SIG-M5 (cell line): ENCODE results near the gene ZNF684.
"Not testable (repeated sequence)": the region's sequence is repeated elsewhere in the genome, so short reads cannot be mapped to it uniquely, and the experiment has no call there.

ENCODE experiments used
- DNase-seq: peaks from one replicate; lab custom pipeline; 2025; lab: John Stamatoyannopoulos, UW

ZNF684 gene

GRCh38 chr1:40531381-40532061, at the start of gene ZNF684:
ZNF684 (plus strand) TSS chr1:40531637; CDS start chr1:40533167, 1,530 bp downstream.
- DNase-seq, result peak; percentile 80

GRCh38 chr1:40495315-40495903, 36.0 kb upstream of the ZNF684 start:
- DNase-seq, result no peak

GRCh38 chr1:40502651-40503050, 28.8 kb upstream of the ZNF684 start:
- not testable (repeated sequence) for DNase-seq

- no peak for DNase-seq
These were observed 23.5 kb upstream of the ZNF684 start for GRCh38 chr1:40507973-40508372.

- DNase-seq, result no peak
These were observed 22.8 kb upstream of the ZNF684 start, which contains the start of gene EXO5 for GRCh38 chr1:40508375-40509341. EXO5 (plus strand) TSS chr1:40508767; CDS start chr1:40514545, 5,778 bp downstream.

DNA sequence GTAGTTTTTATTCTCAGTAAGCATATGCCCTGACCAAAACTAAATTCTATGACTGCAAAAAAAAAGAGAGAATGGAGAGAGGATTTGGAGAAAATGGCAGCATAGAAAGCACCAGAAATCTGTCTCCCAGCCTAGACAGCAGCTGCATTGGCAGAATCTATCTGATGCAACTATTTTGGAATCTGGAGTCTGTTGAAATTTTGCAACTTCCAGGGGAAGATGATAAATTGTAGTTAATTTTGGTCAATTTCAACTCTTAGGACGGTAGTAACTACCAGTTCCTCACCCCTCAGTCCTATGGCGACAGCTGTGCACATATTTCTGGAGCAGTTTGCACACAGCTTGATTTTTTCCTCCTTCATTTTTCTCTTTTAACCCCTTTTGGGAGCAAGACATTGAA, 11.9 kb upstream of the ZNF684 start:
- no peak for DNase-seq

GRCh38 chr1:40530735-40531380, 579 bp upstream of the ZNF684 start:
- DNase-seq, result no peak

DNA sequence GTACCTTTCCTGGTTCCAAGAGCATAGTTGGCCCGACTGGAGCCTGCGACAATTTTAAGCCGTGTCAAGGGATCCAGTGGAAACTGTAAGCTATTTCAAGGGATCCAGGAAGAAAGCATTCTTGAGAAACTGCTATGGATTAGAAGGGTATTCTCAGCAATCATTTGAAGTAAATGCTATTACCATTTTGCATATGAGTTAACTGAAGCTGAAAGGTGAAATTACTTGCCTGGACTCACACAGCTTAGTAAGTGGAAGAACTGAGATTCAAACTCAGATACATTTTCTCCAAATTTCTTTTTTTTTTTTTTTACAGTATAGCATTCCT, 589 bp downstream of the ZNF684 start:
- DNase-seq, result no peak

- DNase-seq, result peak; percentile 3
These were observed 1.5 kb downstream of the ZNF684 start for GRCh38 chr1:40532844-40533424.

DNA sequence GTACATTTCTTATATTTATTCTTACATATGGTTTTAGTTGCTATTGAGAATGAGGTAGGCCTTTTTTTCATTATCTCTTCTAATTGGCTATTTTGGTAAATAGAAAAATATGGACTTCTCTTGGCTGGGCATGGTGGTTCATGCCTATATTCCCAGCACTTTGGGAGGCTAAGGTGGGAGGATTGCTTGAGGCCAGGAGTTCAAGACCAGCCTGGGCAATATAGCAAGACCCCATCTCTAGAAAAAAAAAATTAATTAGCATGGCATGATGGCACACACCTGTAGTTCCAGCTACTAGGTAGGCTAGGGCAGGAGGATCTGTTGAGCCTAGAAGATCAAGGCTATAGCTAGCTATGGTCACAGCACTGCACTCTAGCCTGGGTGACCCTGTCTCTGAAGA, 3.2 kb downstream of the ZNF684 start:
- no peak for DNase-seq

DNA sequence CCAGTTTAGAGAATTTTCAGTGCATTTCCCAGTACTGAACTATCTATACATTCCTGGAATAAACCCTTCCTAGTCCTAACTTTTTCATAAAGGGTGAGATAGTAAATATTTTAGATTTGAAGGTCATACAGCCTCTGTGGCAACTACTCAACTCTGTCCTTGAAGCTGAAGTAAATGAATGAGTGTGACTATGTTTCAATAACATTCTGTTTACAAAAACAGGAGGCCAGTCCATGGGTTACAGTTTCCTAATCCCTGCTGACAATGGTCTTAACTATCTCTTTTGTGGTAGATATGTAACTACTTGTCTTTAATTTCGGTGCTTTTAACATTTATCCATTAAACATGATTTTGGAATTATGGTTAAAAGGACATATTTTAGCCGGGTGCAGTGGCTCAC, 4.3 kb downstream of the ZNF684 start:
- DNase-seq, result no peak

DNA sequence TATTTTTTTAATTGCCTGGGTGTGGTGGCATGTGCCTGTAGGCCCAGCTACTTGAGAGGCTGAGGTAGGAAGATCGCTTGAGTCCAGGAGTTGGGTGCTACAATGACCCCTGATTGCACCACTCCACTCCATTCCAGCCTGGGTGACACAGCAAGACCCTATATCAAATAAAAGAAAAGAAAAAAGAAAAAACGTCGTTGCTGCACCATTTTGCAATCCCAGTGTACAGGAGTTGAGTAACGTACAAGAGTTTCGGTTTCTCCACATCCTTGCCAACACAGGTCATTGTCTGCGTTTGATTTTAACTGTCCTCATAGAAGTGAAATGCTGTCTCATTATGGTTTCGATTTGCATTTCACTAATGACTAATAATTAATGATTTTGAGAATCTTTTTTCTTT, 7.9 kb downstream of the ZNF684 start:
- no peak for DNase-seq

DNA sequence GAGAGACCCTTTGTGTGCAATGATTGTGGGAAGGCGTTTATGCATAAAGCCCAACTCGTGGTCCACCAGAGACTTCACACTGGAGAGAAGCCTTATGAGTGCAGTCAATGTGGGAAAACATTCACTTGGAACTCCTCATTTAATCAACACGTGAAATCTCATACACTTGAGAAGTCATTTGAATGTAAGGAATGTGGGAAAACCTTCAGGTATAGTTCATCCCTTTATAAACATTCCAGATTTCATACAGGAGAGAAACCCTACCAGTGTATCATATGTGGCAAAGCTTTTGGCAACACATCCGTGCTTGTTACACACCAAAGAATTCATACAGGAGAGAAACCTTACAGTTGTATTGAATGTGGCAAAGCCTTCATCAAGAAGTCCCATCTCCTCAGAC, 15.5 kb downstream of the ZNF684 start:
- no peak for DNase-seq

DNA sequence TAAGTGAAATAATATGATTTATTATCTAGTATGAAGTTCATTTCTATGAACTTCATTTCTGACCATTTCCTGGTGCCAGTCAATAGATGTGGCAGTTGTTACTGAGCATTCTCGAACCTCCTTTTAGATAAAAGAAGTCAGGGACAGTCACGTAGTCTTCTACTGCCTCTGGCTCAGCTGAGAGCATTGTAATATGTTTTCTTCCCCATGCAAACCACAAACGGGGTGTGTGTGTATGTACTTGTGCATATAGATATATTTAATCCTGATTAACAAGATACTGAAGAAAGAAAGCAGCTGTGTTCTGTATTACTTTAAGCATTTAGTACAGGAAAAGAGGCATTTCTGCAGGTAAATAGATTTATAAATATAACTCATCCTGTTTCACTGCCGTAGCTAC, 21.6 kb downstream of the ZNF684 start:
- no peak for DNase-seq

- not testable (repeated sequence) for DNase-seq
These were observed 23.4 kb downstream of the ZNF684 start for GRCh38 chr1:40554807-40555206.

DNA sequence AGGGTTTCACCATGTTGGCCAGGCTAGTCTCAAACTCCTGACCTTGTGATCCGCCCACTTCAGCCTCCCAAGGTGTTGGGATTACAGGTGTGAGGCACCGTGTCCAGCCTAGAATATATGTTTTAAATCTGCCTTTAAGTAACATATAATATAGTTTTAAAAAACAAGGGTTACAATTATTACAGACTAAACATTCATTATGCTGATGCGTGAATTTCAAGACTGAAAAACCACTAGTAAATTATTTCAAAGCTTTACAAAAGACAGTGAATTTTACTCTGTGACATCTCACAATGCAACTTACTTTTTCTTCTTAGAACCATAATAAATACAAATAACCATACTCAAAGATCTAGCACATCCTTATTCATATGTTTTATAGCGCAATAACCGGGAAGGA, 24.7 kb downstream of the ZNF684 start:
- DNase-seq, result no peak

- not testable (repeated sequence) for DNase-seq
These were observed 26.8 kb downstream of the ZNF684 start for GRCh38 chr1:40558241-40558640.

GRCh38 chr1:40562185-40562584, 30.7 kb downstream of the ZNF684 start:
- no peak for DNase-seq

- no peak for DNase-seq
These were observed 31.8 kb downstream of the ZNF684 start for GRCh38 chr1:40563266-40563665.

DNA sequence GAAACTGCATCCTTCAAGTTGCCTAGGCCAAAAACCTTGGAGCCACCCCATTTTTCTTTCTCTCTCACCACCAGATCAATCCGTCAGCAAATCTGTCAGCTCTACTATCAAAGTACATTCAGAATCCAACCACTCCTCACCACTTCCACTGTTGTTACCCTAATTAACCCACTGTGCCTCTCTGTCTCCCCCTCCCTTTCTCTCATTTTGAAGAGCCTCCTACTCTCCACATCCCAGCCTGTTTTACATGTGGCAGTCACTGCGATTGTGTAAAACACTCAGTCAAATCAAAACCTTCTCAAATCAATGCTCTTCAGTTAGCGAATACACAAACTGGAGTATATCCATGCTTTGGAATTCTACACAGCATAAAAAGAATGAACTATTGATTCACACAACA, 33.1 kb downstream of the ZNF684 start:
- no peak for DNase-seq

DNA sequence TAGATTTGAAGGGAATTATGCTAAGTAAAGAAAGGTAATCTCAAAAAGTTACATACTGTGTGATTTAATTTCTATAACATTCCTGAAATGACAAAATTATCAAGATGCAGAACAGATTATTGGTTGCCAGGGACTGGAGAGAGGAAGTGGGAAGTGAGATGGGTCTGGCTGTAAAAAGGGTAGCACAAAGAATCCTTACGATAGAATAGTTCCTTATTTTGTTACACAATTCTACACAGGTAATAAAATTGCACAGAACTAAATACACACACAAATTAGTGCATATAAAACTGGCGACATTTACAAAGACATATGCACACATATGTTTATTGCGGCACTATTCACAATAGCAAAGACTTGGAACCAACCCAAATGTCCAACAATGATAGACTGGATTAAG, 33.5 kb downstream of the ZNF684 start:
- DNase-seq, result no peak

DNA sequence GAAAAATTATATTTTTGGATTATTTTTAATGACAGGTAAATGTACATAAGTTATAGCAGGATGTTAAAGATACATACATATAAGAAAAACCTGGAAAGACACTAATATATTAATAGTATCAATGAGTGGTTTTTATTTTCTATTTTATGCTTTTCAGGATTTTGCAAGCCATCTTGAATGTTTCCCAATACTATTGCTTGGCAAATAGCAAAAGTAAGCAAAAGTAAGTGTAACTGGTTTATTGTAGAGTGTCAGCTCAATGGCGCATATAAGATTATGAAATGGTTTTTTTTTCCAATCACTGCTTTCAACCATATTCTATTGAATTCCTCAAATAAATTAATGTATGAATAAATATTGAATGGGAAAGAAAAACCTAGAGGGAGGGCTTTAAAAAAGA, 36.4 kb downstream of the ZNF684 start:
- DNase-seq, result no peak
